ENCODE measurements around the gene ZCCHC2. TPM values are rescaled to one million over a fixed set of nuclear protein-coding genes. Genes with fewer than 3 reads are reported as not detected.

ZCCHC2 gene
- total and polyA plus RNA-seq, 4 donors: 7.1 to 25.4 (median 10.8) TPM

- 81% methylated on average over 5 of the region's 5 CpGs for WGBS
- H3K36me3 ChIP-seq (ENCODE audit: control insufficient read depth in 4 of 4, insufficient read depth in 3 of 4, low read depth in 1 of 4, low read length in 3 of 4): no peaks in the 10 kb centered on the region
Measured at GRCh38 chr18:62529597-62529996, 6.8 kb downstream of the ZCCHC2 start.

More at GRCh38 chr18:62529597-62529996, 6.8 kb downstream of the ZCCHC2 start:
- TF ChIP-seq, protein P1, sequence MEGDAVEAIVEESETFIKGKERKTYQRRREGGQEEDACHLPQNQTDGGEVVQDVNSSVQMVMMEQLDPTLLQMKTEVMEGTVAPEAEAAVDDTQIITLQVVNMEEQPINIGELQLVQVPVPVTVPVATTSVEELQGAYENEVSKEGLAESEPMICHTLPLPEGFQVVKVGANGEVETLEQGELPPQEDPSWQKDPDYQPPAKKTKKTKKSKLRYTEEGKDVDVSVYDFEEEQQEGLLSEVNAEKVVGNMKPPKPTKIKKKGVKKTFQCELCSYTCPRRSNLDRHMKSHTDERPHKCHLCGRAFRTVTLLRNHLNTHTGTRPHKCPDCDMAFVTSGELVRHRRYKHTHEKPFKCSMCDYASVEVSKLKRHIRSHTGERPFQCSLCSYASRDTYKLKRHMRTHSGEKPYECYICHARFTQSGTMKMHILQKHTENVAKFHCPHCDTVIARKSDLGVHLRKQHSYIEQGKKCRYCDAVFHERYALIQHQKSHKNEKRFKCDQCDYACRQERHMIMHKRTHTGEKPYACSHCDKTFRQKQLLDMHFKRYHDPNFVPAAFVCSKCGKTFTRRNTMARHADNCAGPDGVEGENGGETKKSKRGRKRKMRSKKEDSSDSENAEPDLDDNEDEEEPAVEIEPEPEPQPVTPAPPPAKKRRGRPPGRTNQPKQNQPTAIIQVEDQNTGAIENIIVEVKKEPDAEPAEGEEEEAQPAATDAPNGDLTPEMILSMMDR (IDR thresholded peaks at IDR 0.05; ENCODE audit: low read depth, low read length, missing input control): no peak
- no peak for TF ChIP-seq TAF1 (conservative IDR thresholded peaks at IDR 0.05)
- TF ChIP-seq RAD21 (IDR thresholded peaks at IDR 0.05): no peak
- no peak for TF ChIP-seq RXRA (IDR thresholded peaks at IDR 0.05)
- TF ChIP-seq EGR1 (IDR thresholded peaks at IDR 0.05; ENCODE audit: low read depth in 2 of 2): no peak
- TF ChIP-seq FOXA2 (IDR thresholded peaks at IDR 0.05): no peak
- TF ChIP-seq NR2F2 (IDR thresholded peaks at IDR 0.05): no peak
- no peak for TF ChIP-seq JUND (IDR thresholded peaks at IDR 0.05)
- no peak for TF ChIP-seq HNF4A (conservative IDR thresholded peaks at IDR 0.05)
- TF ChIP-seq GABPA (IDR thresholded peaks at IDR 0.05 in 1 of 2, conservative IDR thresholded peaks at IDR 0.05 in 1 of 2): no peak
- no peak for TF ChIP-seq YY1 (IDR thresholded peaks at IDR 0.05)
- TF ChIP-seq SP1 (IDR thresholded peaks at IDR 0.05): no peak
- TF ChIP-seq, protein P2, sequence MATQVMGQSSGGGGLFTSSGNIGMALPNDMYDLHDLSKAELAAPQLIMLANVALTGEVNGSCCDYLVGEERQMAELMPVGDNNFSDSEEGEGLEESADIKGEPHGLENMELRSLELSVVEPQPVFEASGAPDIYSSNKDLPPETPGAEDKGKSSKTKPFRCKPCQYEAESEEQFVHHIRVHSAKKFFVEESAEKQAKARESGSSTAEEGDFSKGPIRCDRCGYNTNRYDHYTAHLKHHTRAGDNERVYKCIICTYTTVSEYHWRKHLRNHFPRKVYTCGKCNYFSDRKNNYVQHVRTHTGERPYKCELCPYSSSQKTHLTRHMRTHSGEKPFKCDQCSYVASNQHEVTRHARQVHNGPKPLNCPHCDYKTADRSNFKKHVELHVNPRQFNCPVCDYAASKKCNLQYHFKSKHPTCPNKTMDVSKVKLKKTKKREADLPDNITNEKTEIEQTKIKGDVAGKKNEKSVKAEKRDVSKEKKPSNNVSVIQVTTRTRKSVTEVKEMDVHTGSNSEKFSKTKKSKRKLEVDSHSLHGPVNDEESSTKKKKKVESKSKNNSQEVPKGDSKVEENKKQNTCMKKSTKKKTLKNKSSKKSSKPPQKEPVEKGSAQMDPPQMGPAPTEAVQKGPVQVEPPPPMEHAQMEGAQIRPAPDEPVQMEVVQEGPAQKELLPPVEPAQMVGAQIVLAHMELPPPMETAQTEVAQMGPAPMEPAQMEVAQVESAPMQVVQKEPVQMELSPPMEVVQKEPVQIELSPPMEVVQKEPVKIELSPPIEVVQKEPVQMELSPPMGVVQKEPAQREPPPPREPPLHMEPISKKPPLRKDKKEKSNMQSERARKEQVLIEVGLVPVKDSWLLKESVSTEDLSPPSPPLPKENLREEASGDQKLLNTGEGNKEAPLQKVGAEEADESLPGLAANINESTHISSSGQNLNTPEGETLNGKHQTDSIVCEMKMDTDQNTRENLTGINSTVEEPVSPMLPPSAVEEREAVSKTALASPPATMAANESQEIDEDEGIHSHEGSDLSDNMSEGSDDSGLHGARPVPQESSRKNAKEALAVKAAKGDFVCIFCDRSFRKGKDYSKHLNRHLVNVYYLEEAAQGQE (IDR thresholded peaks at IDR 0.05): no peak
- no peak for TF ChIP-seq HNF4G (IDR thresholded peaks at IDR 0.05)
- TF ChIP-seq, protein P3, sequence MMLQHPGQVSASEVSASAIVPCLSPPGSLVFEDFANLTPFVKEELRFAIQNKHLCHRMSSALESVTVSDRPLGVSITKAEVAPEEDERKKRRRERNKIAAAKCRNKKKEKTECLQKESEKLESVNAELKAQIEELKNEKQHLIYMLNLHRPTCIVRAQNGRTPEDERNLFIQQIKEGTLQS (IDR thresholded peaks at IDR 0.05): no peak
- TF ChIP-seq, protein P4, sequence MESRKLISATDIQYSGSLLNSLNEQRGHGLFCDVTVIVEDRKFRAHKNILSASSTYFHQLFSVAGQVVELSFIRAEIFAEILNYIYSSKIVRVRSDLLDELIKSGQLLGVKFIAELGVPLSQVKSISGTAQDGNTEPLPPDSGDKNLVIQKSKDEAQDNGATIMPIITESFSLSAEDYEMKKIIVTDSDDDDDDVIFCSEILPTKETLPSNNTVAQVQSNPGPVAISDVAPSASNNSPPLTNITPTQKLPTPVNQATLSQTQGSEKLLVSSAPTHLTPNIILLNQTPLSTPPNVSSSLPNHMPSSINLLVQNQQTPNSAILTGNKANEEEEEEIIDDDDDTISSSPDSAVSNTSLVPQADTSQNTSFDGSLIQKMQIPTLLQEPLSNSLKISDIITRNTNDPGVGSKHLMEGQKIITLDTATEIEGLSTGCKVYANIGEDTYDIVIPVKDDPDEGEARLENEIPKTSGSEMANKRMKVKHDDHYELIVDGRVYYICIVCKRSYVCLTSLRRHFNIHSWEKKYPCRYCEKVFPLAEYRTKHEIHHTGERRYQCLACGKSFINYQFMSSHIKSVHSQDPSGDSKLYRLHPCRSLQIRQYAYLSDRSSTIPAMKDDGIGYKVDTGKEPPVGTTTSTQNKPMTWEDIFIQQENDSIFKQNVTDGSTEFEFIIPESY (IDR thresholded peaks at IDR 0.05): no peak
- no peak for TF ChIP-seq MAX (IDR thresholded peaks at IDR 0.05)
- TF ChIP-seq FOXA1 (IDR thresholded peaks at IDR 0.05): no peak
- H3K9me3 ChIP-seq (ENCODE audit: control insufficient read depth in 4 of 4, low read length in 3 of 4): no peaks in the 10 kb centered on the region
- no peak overlapping the region for H3K27ac ChIP-seq (ENCODE audit: low read depth in 1 of 2, low read length in 2 of 2)
- DNase-seq (ENCODE audit: low spot score): no peak
- H3K9ac ChIP-seq (ENCODE audit: low read depth in 1 of 2, low read length in 2 of 2): peak overlapping the region in 1 of 2 donors; percentile 12
- no peak overlapping the region for H3K4me3 ChIP-seq (ENCODE audit: low read depth in 1 of 3, low read length in 3 of 3)
- H3K27me3 ChIP-seq (ENCODE audit: control insufficient read depth in 4 of 4, insufficient read depth in 4 of 4, low read length in 3 of 4): no peaks in the 10 kb centered on the region
- peaks cover 6 to 32% (median 13%) of the 10 kb centered on the region in 4 donors for H3K4me1 ChIP-seq (ENCODE audit: control insufficient read depth in 4 of 4, insufficient read depth in 4 of 4, low read length in 3 of 4)

Measured in liver (tissue), 9 donors.